Lower lobe of right lung (tissue), 2 donors: ENCODE measurements around the gene LPCAT3. TPM values are rescaled to one million over a fixed set of nuclear protein-coding genes. Genes with fewer than 3 reads are reported as not detected.

Experiments
- ATAC-seq, 2 donors: fragments of 200-7000 bp; cut with Tn5 transposase; one replicate each; pipeline ENCODE4 v1.9.1; 2020 to 2022; ENCODE audit warnings: mild to moderate bottlenecking in 2 of 2, moderate library complexity in 2 of 2
- DNase-seq: peaks from one replicate; pipeline ENCODE4 v3.0.0-alpha.2; 2020
- H3K27ac ChIP-seq: fragments of 200-600 bp; one replicate; pipeline ENCODE4 v1.8.0; 2022
- H3K27me3 ChIP-seq: fragments of 200-600 bp; one replicate; pipeline ENCODE4 v1.8.0; 2022; ENCODE audit warnings: low read depth
- H3K36me3 ChIP-seq: fragments of 200-600 bp; one replicate; pipeline ENCODE4 v1.8.0; 2022; ENCODE audit warnings: mild to moderate bottlenecking
- H3K4me1 ChIP-seq: fragments of 200-600 bp; one replicate; pipeline ENCODE4 v1.8.0; 2022
- H3K4me3 ChIP-seq: fragments of 200-600 bp; one replicate; pipeline ENCODE4 v1.8.0; 2022; ENCODE audit warnings: mild to moderate bottlenecking
- H3K9me3 ChIP-seq: fragments of 200-600 bp; one replicate; pipeline ENCODE4 v1.8.0; 2022
- intact Hi-C: fragments of 100-400 bp; cut with DNase I; formaldehyde crosslinking; loops from one replicate; pipeline ENCODE4 v1.11.0; 2022
- total RNA-seq: library from RNA; stranded (reverse); fragmentation: NEBNext Ultra II Directional; extraction: Animal tissue kit (Norgen Biotek cat#: 25700); gene quantifications from one replicate; pipeline ENCODE4 v1.2.1, GENCODE V29; 2021
- TF ChIP-seq, protein P1 (sequence below): fragments of 200-600 bp; IDR thresholded peaks from one replicate; pipeline ENCODE4 v1.8.0; 2022; ENCODE audit warnings: antibody characterized with exemption, mild to moderate bottlenecking
- donor health status: DM: no; HTN: yes; CAD: no; lungs with severe emphysema.

LPCAT3 gene
- total RNA-seq, 1 donor from 2014 or later, result 67.7 TPM

DNA sequence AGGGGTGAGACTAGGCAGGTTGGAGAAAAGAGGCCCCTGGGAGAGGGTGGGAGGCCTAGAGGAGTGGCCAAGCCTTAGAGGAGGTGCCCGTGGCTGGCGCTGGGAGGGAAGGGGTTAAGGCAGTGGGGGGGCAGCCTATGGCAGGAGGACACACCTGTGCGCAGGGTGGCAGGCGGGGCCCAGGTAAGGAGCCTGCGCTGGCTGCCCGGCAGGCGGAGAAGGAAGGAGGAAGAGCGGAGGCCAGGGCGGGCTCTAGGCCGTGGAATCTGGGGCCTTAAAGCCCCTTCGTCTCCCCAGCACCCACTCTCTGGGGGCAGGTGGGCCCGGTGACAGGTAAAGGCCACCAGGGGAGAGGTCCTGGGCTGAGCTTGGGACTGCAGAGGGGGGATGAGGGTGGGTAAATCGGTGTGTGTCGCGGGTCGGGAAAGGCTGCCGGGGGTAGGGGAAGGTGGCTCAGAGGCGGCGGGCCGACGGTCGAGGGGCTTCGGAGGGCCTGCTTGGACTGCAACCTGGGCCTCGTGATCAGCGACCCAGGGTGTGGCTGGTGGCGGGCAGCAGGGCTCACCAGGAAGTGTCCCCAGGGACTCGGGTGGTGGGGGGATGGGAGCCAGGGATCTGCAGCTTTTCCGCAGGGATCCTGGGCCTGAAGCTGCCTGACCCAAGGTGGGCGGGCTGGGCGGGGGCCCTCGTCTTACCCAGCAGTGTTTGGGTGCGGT is 55.1 kb downstream of the LPCAT3 start:
- Histone ChIP-seq H3K27ac (peak overlapping the region; percentile 90), H3K9me3 (no peaks in the 10 kb centered on the region), H3K36me3 (peaks cover 52% of the 10 kb centered on the region), H3K4me1 (peaks cover 65% of the 10 kb centered on the region), H3K27me3 (no peaks in the 10 kb centered on the region), H3K4me3 (peak overlapping the region; percentile 55)
- TF ChIP-seq, protein P1, sequence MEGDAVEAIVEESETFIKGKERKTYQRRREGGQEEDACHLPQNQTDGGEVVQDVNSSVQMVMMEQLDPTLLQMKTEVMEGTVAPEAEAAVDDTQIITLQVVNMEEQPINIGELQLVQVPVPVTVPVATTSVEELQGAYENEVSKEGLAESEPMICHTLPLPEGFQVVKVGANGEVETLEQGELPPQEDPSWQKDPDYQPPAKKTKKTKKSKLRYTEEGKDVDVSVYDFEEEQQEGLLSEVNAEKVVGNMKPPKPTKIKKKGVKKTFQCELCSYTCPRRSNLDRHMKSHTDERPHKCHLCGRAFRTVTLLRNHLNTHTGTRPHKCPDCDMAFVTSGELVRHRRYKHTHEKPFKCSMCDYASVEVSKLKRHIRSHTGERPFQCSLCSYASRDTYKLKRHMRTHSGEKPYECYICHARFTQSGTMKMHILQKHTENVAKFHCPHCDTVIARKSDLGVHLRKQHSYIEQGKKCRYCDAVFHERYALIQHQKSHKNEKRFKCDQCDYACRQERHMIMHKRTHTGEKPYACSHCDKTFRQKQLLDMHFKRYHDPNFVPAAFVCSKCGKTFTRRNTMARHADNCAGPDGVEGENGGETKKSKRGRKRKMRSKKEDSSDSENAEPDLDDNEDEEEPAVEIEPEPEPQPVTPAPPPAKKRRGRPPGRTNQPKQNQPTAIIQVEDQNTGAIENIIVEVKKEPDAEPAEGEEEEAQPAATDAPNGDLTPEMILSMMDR, result no peak
- intact Hi-C loops, result no loop called here
- ATAC-seq, result peak; percentile 85 to 88
- DNase-seq, result peak; percentile 93

DNA sequence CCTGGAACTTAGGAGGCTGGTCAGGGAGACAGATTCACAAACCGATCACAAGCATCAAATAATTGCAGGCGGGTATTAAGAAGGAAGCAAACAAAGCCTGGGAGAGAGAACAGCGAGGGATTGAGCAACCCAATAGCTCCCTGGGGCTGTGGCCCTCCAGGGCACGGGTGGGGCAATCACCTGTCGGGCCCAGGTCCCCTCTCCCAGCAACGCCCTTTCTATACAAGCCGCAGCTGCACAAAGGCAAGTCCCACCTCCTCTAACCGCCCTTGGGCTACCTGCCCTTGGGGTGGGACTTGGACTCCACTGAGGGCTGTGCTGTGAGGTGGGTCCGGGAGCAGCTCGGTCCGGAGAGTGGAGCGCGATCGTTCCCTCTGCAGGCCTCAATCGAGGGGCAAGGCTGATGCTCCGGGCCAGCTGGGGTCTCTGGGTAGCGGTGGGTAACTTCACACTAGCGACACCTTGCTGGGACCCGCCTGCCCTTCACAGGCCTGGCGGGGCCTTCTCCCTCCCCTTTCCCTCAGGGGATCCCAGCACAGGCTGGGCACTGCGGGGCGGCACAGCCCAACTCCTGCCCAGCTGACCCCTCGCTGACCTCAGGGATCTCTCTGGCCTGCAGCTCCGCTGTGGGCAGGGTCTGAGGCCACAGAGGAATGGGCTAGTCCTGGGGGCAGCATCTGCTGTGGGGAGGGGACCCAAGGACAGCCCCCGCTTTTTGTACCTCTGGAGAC is 55.8 kb downstream of the LPCAT3 start:
- intact Hi-C loops, result no loop called here

DNA sequence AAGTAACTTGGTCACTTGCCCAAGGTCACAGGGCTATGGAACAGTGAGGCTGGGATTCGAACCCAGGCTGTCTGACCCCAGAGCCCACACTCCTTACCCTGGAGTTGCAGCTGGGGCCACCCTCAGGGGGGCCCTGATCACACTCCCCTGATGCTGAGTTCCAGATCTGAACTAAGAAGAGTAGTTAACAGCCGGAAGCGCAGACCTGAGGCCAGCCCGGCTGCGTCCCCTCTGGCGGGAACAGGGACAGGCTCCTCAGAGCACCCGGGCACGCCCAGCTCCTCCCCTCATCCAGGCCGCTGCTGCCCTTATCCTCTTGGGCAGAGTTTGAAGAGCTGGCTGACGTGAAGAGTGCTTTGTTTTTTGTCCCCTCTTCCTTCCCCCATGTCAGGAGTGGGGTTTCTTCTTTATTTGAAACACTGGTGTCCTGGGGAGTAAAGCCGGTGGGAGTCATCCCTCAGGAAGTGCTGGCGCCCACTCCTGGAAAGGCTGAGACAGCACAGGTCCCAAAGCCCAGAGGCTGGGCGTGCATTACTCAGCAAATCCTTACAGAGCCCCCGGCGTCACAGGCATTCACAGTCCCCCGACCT is 56.5 kb downstream of the LPCAT3 start:
- peak; percentile 88 for DNase-seq
- Histone ChIP-seq H3K4me3 (peak overlapping the region; percentile 55), H3K27ac (peak overlapping the region; percentile 90), H3K9me3 (no peaks in the 10 kb centered on the region), H3K4me1 (peaks cover 78% of the 10 kb centered on the region), H3K36me3 (peaks cover 49% of the 10 kb centered on the region), H3K27me3 (no peaks in the 10 kb centered on the region)
- TF ChIP-seq, protein P1, result peak; percentile 50
- ATAC-seq, result peak; percentile 66 to 68
- intact Hi-C loops, result no loop called here

More for the DNA sequence above, 55.8 kb downstream of the LPCAT3 start:
- H3K36me3 ChIP-seq, result peaks cover 49% of the 10 kb centered on the region
- ATAC-seq (peak; percentile 64 to 72), DNase-seq (peak; percentile 87)
- TF ChIP-seq, protein P1, result no peak
- H3K4me1 ChIP-seq, result peaks cover 71% of the 10 kb centered on the region
- H3K27ac ChIP-seq, result peak overlapping the region; percentile 90
- H3K27me3 ChIP-seq, result no peaks in the 10 kb centered on the region
- peak overlapping the region; percentile 55 for H3K4me3 ChIP-seq
- no peaks in the 10 kb centered on the region for H3K9me3 ChIP-seq

DNA sequence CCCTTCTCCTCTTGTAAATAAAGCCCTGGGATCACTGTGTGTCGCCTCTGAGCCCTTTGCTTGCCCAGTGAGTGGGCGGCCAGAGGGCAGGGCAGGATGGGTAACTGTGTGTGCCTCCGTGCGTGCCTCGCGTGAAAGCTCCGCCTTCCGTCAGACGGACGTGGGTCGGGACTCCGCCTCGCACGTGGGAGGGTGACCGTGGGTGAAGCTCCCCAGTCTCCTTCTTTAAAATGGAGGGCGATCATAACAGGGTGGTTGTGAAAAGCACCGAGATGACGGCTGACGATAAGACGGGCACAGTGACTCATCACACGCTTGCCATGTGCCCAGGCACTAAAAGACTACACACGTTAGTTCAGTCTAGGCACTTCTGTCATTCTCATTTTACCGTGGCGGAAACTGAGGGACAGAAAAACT is 57.0 kb downstream of the LPCAT3 start:
- H3K4me3 ChIP-seq, result peak overlapping the region; percentile 55
- ATAC-seq, result peak; percentile 40 to 60
- peaks cover 83% of the 10 kb centered on the region for H3K4me1 ChIP-seq
- H3K9me3 ChIP-seq, result no peaks in the 10 kb centered on the region
- peak overlapping the region; percentile 90 for H3K27ac ChIP-seq
- TF ChIP-seq, protein P1, result no peak
- peak; percentile 91 for DNase-seq
- no peaks in the 10 kb centered on the region for H3K27me3 ChIP-seq
- intact Hi-C loops, result no loop called here
- peaks cover 47% of the 10 kb centered on the region for H3K36me3 ChIP-seq

DNA sequence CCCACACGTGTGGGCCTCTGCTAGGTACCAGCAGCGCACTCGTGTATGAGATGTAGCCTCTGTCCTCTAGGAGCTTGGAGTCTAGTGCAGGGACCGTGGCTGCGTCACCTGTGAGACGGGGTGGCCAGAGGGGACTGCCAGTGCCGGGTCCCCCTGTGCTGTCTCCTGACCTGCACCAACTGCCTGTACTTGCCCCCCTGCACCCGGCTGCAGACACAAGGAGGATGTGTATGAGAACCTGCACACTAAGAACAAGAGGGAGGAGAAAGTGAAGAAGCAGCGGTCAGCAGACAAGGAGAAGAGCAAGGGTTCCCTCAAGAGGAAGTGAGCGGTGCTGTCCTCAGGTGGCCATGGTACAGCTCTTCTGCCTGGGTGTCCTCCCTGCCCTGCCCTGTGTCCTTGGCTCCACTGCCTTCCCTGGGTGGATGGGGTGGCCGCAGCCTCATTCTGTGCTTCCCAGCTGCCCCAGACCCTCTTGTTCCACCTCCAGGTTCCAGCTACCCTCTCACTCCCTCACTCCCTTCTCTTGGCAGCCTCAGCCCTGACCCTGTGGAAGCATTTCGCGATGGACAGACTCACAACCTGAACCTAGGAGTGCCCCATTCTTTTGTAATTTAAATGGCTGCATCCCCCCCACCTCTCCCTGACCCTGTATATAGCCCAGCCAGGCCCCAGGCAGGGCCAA is 57.5 kb downstream of the LPCAT3 start:
- ATAC-seq, result no peak
- TF ChIP-seq, protein P1, result no peak
- Histone ChIP-seq H3K4me3 (peak overlapping the region; percentile 55), H3K27ac (peak overlapping the region; percentile 90), H3K4me1 (peaks cover 88% of the 10 kb centered on the region), H3K36me3 (peaks cover 47% of the 10 kb centered on the region), H3K9me3 (no peaks in the 10 kb centered on the region), H3K27me3 (no peaks in the 10 kb centered on the region)
- intact Hi-C loops, result no loop called here
- no peak for DNase-seq
